Upper lobe of right lung (tissue), 1 donor: ENCODE results near the gene TBC1D12. TPM values are rescaled to one million over a fixed set of nuclear protein-coding genes. Genes with fewer than 3 reads are reported as not detected.

ENCODE experiments used
- ATAC-seq: fragments of 200-7000 bp; cut with Tn5 transposase; one replicate; pipeline ENCODE4 v1.9.1; 2020; ENCODE audit warnings: mild to moderate bottlenecking, moderate library complexity
- DNase-seq: peaks from one replicate; pipeline ENCODE4 v3.0.0-alpha.2; 2020
- H3K27ac ChIP-seq: fragments of 200-600 bp; one replicate; pipeline ENCODE4 v1.8.0; 2022
- H3K27me3 ChIP-seq: fragments of 200-600 bp; one replicate; pipeline ENCODE4 v1.8.0; 2022; ENCODE audit warnings: mild to moderate bottlenecking
- H3K36me3 ChIP-seq: fragments of 200-600 bp; one replicate; pipeline ENCODE4 v1.8.0; 2022
- H3K4me1 ChIP-seq: fragments of 200-600 bp; one replicate; pipeline ENCODE4 v1.8.0; 2022
- H3K4me3 ChIP-seq: fragments of 200-600 bp; one replicate; pipeline ENCODE4 v1.8.0; 2022; ENCODE audit warnings: mild to moderate bottlenecking
- H3K9me3 ChIP-seq: fragments of 200-600 bp; one replicate; pipeline ENCODE4 v1.8.0; 2022
- CTCF ChIP-seq: fragments of 200-600 bp; IDR thresholded peaks from one replicate; pipeline ENCODE4 v1.8.0; 2022; ENCODE audit warnings: antibody characterized with exemption
- intact Hi-C: fragments of 100-400 bp; cut with DNase I; formaldehyde crosslinking; loops from one replicate; pipeline ENCODE4 v1.11.0; 2022
- total RNA-seq: library from RNA; stranded (reverse); fragmentation: NEBNext Ultra II Directional; extraction: Animal tissue kit (Norgen Biotek cat#: 25700); gene quantifications from one replicate; pipeline ENCODE4 v1.2.1, GENCODE V29; 2021
- donor health status: DM: no; HTN: yes; CAD: no; lungs with severe emphysema.

TBC1D12 gene
- total RNA-seq, 1 donor from 2014 or later: 11.1 TPM

GRCh38 chr10:94425942-94426341 is 23.6 kb downstream of the TBC1D12 start:
- no peaks in the 10 kb centered on the region for H3K36me3 ChIP-seq
- no peak for ATAC-seq

GRCh38 chr10:94427166-94427565 is 24.8 kb downstream of the TBC1D12 start:
- Histone ChIP-seq H3K27me3 (no peaks in the 10 kb centered on the region), H3K9me3 (peaks cover 7% of the 10 kb centered on the region), H3K4me3 (no peak overlapping the region), H3K36me3 (no peaks in the 10 kb centered on the region), H3K4me1 (peaks cover 6% of the 10 kb centered on the region), H3K27ac (no peak overlapping the region)
- ATAC-seq (no peak), DNase-seq (no peak)
- intact Hi-C loops: no loop called here
- no peak for TF ChIP-seq CTCF

More at GRCh38 chr10:94425942-94426341, 23.6 kb downstream of the TBC1D12 start:
- Histone ChIP-seq H3K27me3 (no peaks in the 10 kb centered on the region), H3K4me1 (peaks cover 6% of the 10 kb centered on the region), H3K9me3 (peaks cover 7% of the 10 kb centered on the region), H3K27ac (no peak overlapping the region), H3K4me3 (no peak overlapping the region)
- no peak for TF ChIP-seq CTCF
- intact Hi-C loops: no loop called here
- no peak for DNase-seq

GRCh38 chr10:94428766-94429707 is 26.7 kb downstream of the TBC1D12 start:
- H3K36me3 ChIP-seq: no peaks in the 10 kb centered on the region
- DNase-seq: no peak
- H3K4me3 ChIP-seq: no peak overlapping the region
- H3K27me3 ChIP-seq: no peaks in the 10 kb centered on the region
- H3K9me3 ChIP-seq: peaks cover 7% of the 10 kb centered on the region
- no peak for TF ChIP-seq CTCF
- no peak overlapping the region for H3K27ac ChIP-seq
- intact Hi-C loops: no loop called here
- no peak for ATAC-seq
- peaks cover 6% of the 10 kb centered on the region for H3K4me1 ChIP-seq

GRCh38 chr10:94430701-94431100 is 28.4 kb downstream of the TBC1D12 start:
- no peak for TF ChIP-seq CTCF
- Histone ChIP-seq H3K27me3 (no peaks in the 10 kb centered on the region), H3K36me3 (no peaks in the 10 kb centered on the region), H3K4me3 (no peak overlapping the region), H3K4me1 (peaks cover 6% of the 10 kb centered on the region), H3K27ac (no peak overlapping the region), H3K9me3 (peaks cover 7% of the 10 kb centered on the region)
- no peak for ATAC-seq
- no peak for DNase-seq
- intact Hi-C loops: no loop called here

GRCh38 chr10:94432443-94432842 is 30.1 kb downstream of the TBC1D12 start:
- no peak for TF ChIP-seq CTCF
- Histone ChIP-seq H3K9me3 (peaks cover 6% of the 10 kb centered on the region), H3K27me3 (no peaks in the 10 kb centered on the region), H3K27ac (no peak overlapping the region), H3K36me3 (no peaks in the 10 kb centered on the region), H3K4me1 (peaks cover 6% of the 10 kb centered on the region), H3K4me3 (no peak overlapping the region)
- no peak for ATAC-seq
- intact Hi-C loops: no loop called here
- DNase-seq: no peak
